ENCODE measurements around the gene GABRR2.
"Not testable (repeated sequence)": the region's sequence is repeated elsewhere in the genome, so short reads cannot be mapped to it uniquely, and the experiment has no call there.

GABRR2 gene

DNA sequence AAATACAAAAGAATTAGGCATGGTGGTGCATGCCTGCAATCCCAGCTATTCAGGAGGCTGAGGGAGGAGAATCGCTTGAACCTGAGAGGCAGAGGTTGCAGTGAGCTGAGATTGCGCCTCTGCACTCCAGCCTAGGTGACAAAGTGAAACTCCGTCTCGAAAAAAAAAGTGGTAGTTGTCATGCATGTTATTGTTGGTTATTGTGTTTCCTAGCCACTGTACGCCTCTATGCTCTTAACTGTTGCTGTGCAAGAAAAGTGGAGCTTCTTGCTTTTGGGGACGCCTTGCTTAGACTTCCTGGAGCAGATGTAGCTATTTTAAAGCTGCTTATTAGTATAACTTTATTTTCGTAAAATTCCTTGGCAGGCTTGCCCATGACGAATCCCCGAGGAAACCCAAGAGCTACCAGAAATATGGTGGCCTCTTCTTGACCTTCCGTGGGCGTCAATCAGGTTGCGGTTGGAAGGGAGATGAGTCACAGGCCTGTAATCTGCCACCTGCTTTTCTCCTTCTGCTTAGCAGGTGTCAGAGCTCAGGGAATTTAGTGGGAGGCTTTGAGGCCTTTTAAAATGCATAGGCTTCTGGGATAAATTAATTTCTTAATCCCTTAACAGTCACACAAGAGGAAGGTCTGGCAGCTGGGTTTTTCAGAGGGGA lies 17.3 kb downstream of the GABRR2 start:
- TF ChIP-seq, protein P1, sequence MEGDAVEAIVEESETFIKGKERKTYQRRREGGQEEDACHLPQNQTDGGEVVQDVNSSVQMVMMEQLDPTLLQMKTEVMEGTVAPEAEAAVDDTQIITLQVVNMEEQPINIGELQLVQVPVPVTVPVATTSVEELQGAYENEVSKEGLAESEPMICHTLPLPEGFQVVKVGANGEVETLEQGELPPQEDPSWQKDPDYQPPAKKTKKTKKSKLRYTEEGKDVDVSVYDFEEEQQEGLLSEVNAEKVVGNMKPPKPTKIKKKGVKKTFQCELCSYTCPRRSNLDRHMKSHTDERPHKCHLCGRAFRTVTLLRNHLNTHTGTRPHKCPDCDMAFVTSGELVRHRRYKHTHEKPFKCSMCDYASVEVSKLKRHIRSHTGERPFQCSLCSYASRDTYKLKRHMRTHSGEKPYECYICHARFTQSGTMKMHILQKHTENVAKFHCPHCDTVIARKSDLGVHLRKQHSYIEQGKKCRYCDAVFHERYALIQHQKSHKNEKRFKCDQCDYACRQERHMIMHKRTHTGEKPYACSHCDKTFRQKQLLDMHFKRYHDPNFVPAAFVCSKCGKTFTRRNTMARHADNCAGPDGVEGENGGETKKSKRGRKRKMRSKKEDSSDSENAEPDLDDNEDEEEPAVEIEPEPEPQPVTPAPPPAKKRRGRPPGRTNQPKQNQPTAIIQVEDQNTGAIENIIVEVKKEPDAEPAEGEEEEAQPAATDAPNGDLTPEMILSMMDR (IDR thresholded peaks at IDR 0.05; ENCODE audit: insufficient read depth, low read length, poor library complexity, severe bottlenecking), result no peak
- TF ChIP-seq EZH2phosphoT487 (conservative IDR thresholded peaks at IDR 0.05; ENCODE audit: low read length), result no peak
- no peaks in the 10 kb centered on the region for H3K9me3 ChIP-seq (ENCODE audit: insufficient read depth, low read length)
- H3K27ac ChIP-seq (ENCODE audit: low read depth, low read length), result no peak overlapping the region
- H4K20me1 ChIP-seq (ENCODE audit: low read depth, low read length), result no peaks in the 10 kb centered on the region
- no peaks in the 10 kb centered on the region for H3K27me3 ChIP-seq (ENCODE audit: low read length)
- no peaks in the 10 kb centered on the region for H3F3A ChIP-seq (ENCODE audit: insufficient read depth)
- H3K4me3 ChIP-seq (ENCODE audit: insufficient read depth, low read length, poor library complexity, severe bottlenecking), result no peak overlapping the region
- peak overlapping the region; percentile 28 for H3K4me2 ChIP-seq (ENCODE audit: low read depth, low read length, poor library complexity, severe bottlenecking)
- no peak overlapping the region for H2AFZ ChIP-seq (ENCODE audit: low read depth, low read length, severe bottlenecking)
- no peaks in the 10 kb centered on the region for H3K79me2 ChIP-seq (ENCODE audit: insufficient read depth, low read length)
- H3K36me3 ChIP-seq (ENCODE audit: low read length), result no peaks in the 10 kb centered on the region
- H3K9ac ChIP-seq (ENCODE audit: low read length), result no peak overlapping the region
- H3K9me2 ChIP-seq (replicated peaks; ENCODE audit: insufficient read depth, low read length), result no peaks in the 10 kb centered on the region

DNA sequence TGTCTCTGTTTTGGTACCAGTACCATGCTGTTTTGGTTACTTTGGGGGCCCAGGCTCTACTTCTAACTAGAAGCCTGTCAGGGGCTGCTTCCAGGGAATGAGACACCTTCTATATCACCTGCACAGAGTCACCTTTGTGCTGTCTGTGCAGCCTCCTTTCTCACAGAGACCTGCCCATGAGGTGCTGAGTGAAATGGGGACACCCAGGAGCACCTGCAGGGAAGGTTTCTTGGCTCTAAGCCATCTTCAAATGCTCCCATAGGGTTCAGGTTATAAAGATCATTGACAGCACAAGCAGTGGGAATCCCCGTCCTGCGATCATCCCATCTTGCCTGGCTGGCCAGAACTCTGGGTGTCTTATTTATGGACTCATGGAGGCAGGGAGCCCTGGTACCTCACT lies 19.1 kb downstream of the GABRR2 start:
- Histone ChIP-seq H3K79me2 (ENCODE audit: insufficient read depth, low read length) (no peaks in the 10 kb centered on the region), H4K20me1 (ENCODE audit: low read depth, low read length) (no peaks in the 10 kb centered on the region), H3K27me3 (ENCODE audit: low read length) (no peaks in the 10 kb centered on the region), H3K4me2 (ENCODE audit: low read depth, low read length, poor library complexity, severe bottlenecking) (no peak overlapping the region), H2AFZ (ENCODE audit: low read depth, low read length, severe bottlenecking) (no peak overlapping the region), H3K27ac (ENCODE audit: low read depth, low read length) (no peak overlapping the region), H3F3A (ENCODE audit: insufficient read depth) (no peaks in the 10 kb centered on the region), H3K9me3 (ENCODE audit: insufficient read depth, low read length) (no peaks in the 10 kb centered on the region), H3K9me2 (replicated peaks; ENCODE audit: insufficient read depth, low read length) (no peaks in the 10 kb centered on the region), H3K36me3 (ENCODE audit: low read length) (no peaks in the 10 kb centered on the region), H3K4me3 (ENCODE audit: insufficient read depth, low read length, poor library complexity, severe bottlenecking) (no peak overlapping the region), H3K9ac (ENCODE audit: low read length) (no peak overlapping the region)
- no peak for TF ChIP-seq EZH2phosphoT487 (conservative IDR thresholded peaks at IDR 0.05; ENCODE audit: low read length)
- TF ChIP-seq, protein P1 (IDR thresholded peaks at IDR 0.05; ENCODE audit: insufficient read depth, low read length, poor library complexity, severe bottlenecking), result no peak

DNA sequence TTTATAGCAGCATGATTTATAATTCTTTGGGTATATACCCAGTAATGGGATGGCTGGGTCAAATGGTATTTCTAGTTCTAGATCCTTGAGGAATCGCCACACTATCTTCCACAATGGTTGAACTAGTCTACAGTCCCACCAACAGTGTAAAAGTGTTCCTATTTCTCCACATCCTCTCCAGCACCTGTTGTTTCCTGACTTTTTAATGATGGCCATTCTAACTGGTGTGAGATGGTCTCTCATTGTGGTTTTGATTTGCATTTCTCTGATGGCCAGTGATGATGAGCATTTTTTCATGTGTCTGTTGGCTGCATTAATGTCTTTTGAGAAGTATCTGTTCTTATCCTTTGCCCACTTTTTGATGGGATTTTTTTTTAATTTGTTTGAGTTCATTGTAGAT lies 20.0 kb downstream of the GABRR2 start:
- not testable (repeated sequence) for H3K36me3 ChIP-seq (ENCODE audit: low read length); H3K9me3 ChIP-seq (ENCODE audit: insufficient read depth, low read length); H3K4me2 ChIP-seq (ENCODE audit: low read depth, low read length, poor library complexity, severe bottlenecking); H2AFZ ChIP-seq (ENCODE audit: low read depth, low read length, severe bottlenecking); H3K9ac ChIP-seq (ENCODE audit: low read length); H3K9me2 ChIP-seq (replicated peaks; ENCODE audit: insufficient read depth, low read length); H4K20me1 ChIP-seq (ENCODE audit: low read depth, low read length); H3K79me2 ChIP-seq (ENCODE audit: insufficient read depth, low read length); H3F3A ChIP-seq (ENCODE audit: insufficient read depth); H3K27me3 ChIP-seq (ENCODE audit: low read length); H3K27ac ChIP-seq (ENCODE audit: low read depth, low read length); H3K4me3 ChIP-seq (ENCODE audit: insufficient read depth, low read length, poor library complexity, severe bottlenecking)

DNA sequence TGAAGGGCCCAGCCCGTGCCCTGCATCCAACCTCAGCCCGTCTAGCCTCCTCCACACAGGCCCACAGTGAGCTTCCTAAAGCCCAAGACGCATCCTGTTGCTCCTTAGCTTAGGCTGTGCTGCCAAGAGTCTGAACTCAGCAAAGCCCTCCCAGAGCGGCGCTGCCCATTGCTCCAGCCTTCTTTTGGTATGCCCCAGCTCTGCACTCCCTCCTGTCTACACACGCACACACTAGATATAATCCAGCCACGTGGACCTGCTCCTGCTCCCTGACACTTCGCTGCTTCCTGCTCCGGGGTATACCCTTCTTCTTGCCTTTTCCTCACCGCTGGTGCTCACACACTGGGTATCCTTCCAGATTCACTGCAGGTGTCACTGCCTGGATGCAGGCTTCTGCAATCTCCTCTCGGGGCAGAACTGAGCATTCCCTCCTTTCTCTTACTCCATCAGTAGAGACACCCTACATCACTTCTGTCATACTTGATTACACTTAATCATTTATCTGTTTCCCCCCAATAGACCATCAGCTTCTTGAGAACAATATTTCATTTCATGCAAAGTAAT lies 23.8 kb downstream of the GABRR2 start:
- H2AFZ ChIP-seq (ENCODE audit: low read depth, low read length, severe bottlenecking), result no peak overlapping the region

More for the DNA sequence above, 23.8 kb downstream of the GABRR2 start:
- no peak overlapping the region for H3K27ac ChIP-seq (ENCODE audit: low read depth, low read length)
- no peak overlapping the region for H3K4me2 ChIP-seq (ENCODE audit: low read depth, low read length, poor library complexity, severe bottlenecking)
- H4K20me1 ChIP-seq (ENCODE audit: low read depth, low read length), result no peaks in the 10 kb centered on the region
- no peak for TF ChIP-seq EZH2phosphoT487 (conservative IDR thresholded peaks at IDR 0.05; ENCODE audit: low read length)
- TF ChIP-seq, protein P1 (IDR thresholded peaks at IDR 0.05; ENCODE audit: insufficient read depth, low read length, poor library complexity, severe bottlenecking), result no peak
- H3K36me3 ChIP-seq (ENCODE audit: low read length), result no peaks in the 10 kb centered on the region
- H3K27me3 ChIP-seq (ENCODE audit: low read length), result no peaks in the 10 kb centered on the region
- no peaks in the 10 kb centered on the region for H3F3A ChIP-seq (ENCODE audit: insufficient read depth)
- no peaks in the 10 kb centered on the region for H3K9me2 ChIP-seq (replicated peaks; ENCODE audit: insufficient read depth, low read length)
- no peak overlapping the region for H3K4me3 ChIP-seq (ENCODE audit: insufficient read depth, low read length, poor library complexity, severe bottlenecking)
- no peak overlapping the region for H3K9ac ChIP-seq (ENCODE audit: low read length)
- H3K79me2 ChIP-seq (ENCODE audit: insufficient read depth, low read length), result no peaks in the 10 kb centered on the region
- no peaks in the 10 kb centered on the region for H3K9me3 ChIP-seq (ENCODE audit: insufficient read depth, low read length)
